ENCODE measurements around the gene TRH.

Gene TRH

GRCh38 chr3:129974564-129974832 lies at the start of gene TRH:
TSS of gene TRH (plus strand) at chr3:129974720. CDS start at chr3:129975817, 1,097 bp downstream.
- TF ChIP-seq CTCF (IDR thresholded peaks at IDR 0.05; ENCODE audit: insufficient read depth, low read depth, low read length, missing control alignments) = no peak
- no peak within 1 kb of the TSS for H3K4me3 ChIP-seq (ENCODE audit: low read length)
- no peak for DNase-seq (ENCODE audit: low read depth)

- no peak overlapping the region for H3K4me3 ChIP-seq (ENCODE audit: low read length)
- DNase-seq (ENCODE audit: low read depth) = no peak
- TF ChIP-seq CTCF (IDR thresholded peaks at IDR 0.05; ENCODE audit: insufficient read depth, low read depth, low read length, missing control alignments) = no peak
These were observed 47.4 kb upstream of the TRH start for GRCh38 chr3:129927072-129927471.

- no peak overlapping the region for H3K4me3 ChIP-seq (ENCODE audit: low read length)
- no peak for TF ChIP-seq CTCF (IDR thresholded peaks at IDR 0.05; ENCODE audit: insufficient read depth, low read depth, low read length, missing control alignments)
- no peak for DNase-seq (ENCODE audit: low read depth)
These were observed 45.1 kb upstream of the TRH start for GRCh38 chr3:129929383-129929782.

GRCh38 chr3:129933471-129933870 lies 41.0 kb upstream of the TRH start:
- no peak overlapping the region for H3K4me3 ChIP-seq (ENCODE audit: low read length)
- no peak for TF ChIP-seq CTCF (IDR thresholded peaks at IDR 0.05; ENCODE audit: insufficient read depth, low read depth, low read length, missing control alignments)
- DNase-seq (ENCODE audit: low read depth) = no peak

GRCh38 chr3:129934234-129935123 lies 40.0 kb upstream of the TRH start:
- TF ChIP-seq CTCF (IDR thresholded peaks at IDR 0.05; ENCODE audit: insufficient read depth, low read depth, low read length, missing control alignments) = peak; percentile 86
- DNase-seq (ENCODE audit: low read depth) = peak; percentile 24
- H3K4me3 ChIP-seq (ENCODE audit: low read length) = peak overlapping the region; percentile 22

GRCh38 chr3:129936757-129937156 lies 37.8 kb upstream of the TRH start:
- no peak for TF ChIP-seq CTCF (IDR thresholded peaks at IDR 0.05; ENCODE audit: insufficient read depth, low read depth, low read length, missing control alignments)
- peak overlapping the region; percentile 48 for H3K4me3 ChIP-seq (ENCODE audit: low read length)
- peak; percentile 70 for DNase-seq (ENCODE audit: low read depth)

- no peak overlapping the region for H3K4me3 ChIP-seq (ENCODE audit: low read length)
- TF ChIP-seq CTCF (IDR thresholded peaks at IDR 0.05; ENCODE audit: insufficient read depth, low read depth, low read length, missing control alignments) = no peak
- no peak for DNase-seq (ENCODE audit: low read depth)
These were observed 36.8 kb upstream of the TRH start for GRCh38 chr3:129937717-129938116.

Data from epithelial cell of esophagus (primary cell).